NCI-H345 treated with DMSO at 0.1 percent for 48 hours (cell line): Measurements from ENCODE around the gene EPS8L1.
"Not testable (repeated sequence)": the region's sequence is repeated elsewhere in the genome, so short reads cannot be mapped to it uniquely, and the experiment has no call there.

Experiments used
- DNase-seq: peaks from one replicate; lab custom pipeline; 2025; ENCODE audit not compliant: unreplicated experiment; lab: John Stamatoyannopoulos, UW

EPS8L1 gene

DNA sequence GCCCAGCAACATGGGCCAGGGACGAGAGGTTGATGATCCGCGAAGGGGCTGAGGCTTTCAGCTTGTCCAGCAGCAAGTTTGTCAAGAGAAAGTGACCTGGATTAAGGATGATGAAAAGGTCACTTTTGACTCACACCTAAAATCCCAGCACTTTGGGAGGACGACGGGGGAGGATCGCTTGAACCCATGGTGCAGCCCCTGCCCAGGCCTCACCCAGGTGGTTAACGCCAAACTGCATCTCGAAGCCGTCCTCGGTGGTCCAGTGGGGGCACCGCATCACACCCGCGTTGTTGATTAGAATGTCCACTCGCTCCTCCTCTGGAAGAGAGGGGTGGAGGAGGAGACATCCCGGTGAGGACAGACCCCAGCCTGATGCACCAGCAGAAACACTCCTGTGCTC, 27.2 kb upstream of the EPS8L1 start:
- DNase-seq = no peak

DNA sequence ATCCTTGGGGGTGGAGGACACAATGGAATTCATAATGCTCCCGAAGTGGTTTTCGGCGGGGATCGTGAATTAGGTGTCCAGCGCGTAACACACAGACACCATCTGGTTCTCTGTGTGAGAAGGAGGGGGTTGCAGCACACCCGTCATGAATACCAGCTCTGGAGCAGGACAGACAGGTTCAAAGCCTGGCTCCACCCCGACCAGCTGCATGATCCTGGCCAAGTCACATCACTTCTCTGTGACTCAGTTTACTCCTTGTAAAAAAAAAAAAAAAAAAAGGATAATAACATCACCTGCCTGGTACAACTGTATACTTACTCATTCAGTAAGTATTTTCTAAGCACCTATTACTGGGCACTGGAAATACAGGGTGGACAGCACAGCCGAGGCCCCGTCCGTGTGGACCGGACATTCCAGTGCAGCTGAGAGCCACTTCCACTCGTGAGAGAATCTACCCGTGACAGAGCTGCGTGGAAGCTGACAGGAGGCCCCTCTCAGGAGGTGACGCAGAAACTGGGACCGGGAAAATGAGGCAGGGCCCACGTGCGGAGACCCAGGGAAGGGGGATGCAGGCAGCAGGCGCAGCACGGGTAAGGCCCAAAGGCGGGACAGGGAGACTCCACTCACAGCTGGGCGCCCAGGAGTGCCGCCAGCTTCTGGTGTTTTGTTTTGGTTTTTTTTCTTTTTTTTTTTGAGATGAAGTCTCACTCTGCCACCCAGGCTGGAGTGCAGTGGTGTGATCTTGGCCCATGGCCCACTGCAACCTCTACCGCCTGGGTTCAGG, 24.7 kb upstream of the EPS8L1 start:
- DNase-seq = no peak

DNA sequence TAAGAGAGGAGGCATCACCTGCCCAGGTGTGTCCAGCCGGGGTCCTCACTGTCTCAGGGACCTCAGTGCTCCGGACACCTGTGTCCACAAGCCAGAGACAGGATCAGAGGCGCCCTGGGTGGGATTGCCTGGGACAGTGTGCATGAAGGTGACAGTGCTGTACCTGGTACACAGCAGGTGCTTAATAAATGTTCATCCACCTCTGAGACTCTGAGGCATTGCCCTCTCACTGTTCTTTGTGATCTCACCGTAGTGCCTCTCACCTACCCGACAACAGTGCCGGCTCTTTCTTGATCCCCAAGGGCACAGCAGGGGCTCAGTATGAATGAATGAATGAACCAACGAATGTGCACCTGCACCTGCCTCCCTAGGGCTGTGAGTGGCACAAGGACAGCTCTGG, 21.9 kb upstream of the EPS8L1 start:
- DNase-seq = no peak

DNA sequence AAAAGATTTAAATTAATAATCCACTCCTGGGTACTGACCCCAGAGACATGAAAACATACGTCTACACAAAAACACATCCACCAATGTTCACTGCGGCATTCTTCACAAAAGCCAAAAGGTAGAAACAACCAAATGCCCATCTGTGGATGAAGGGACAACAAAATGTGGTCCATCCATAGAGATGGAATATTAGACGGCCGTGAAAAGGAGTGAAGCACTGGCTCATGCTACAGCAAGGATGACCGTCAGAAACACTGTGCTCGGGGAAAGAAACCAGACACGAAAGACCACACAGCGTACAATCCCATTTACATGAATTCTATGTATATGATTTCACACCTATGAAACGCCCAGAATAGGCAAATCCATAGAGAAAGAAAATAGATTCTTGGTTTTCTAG, 18.8 kb upstream of the EPS8L1 start:
- DNase-seq = no peak

DNA sequence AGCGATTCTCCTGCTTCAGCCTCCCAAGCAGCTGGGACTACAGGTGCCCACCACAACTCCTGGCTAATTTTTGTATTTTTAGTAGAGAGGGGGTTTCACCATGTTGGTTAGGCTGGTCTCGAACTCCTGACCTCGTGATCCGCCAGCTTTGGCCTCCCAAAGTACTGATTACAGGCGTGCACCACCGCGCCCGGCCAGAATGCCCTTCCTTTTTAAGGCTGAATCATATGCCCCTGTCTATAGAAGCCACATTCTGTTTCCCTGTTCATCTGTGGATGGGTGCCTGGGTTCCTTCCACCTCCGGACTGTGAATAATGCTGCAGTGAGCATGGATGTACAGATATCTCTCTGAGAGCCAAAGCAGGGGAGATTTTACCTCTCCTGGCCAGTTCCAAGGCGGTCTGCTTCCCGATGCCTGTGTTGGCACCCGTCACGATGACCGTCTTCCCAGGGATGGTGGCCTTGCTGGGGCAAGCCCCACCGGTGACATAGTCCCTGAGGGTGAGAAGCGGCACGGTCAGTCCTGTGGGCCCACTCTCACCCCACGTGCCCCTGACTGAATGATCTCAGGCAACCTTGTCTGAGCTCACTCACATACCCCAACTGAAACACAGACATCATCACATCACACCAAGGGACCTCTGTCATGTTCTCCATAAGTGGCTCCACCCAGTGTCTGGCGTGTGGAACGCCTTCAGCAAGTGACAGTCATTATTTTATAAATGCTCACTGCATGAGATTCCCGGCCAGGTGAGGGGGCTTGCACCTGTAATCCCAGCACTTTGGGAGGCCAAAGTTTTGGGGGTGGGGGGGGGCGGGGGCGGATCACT, 16.7 kb upstream of the EPS8L1 start:
- DNase-seq = no peak

DNA sequence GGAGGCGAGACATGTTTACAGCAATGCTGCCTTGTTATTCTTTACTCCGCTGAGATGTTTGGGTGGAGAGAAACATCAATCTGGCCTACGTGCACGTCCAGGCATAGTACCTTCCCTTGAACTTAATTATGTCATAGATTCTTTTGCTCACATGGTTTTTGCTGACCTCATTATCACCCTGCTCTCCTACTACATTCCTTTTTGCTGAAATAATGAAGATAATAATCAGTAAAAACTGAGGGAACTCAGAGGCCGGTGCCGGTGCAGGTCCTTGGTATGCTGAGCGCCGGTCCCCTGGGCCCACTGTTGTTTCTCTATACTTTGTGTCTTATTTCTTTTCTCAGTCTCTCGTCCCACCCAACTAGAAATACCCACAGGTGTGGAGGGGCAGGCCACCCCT, 15.4 kb upstream of the EPS8L1 start:
- not testable (repeated sequence) for DNase-seq

DNA sequence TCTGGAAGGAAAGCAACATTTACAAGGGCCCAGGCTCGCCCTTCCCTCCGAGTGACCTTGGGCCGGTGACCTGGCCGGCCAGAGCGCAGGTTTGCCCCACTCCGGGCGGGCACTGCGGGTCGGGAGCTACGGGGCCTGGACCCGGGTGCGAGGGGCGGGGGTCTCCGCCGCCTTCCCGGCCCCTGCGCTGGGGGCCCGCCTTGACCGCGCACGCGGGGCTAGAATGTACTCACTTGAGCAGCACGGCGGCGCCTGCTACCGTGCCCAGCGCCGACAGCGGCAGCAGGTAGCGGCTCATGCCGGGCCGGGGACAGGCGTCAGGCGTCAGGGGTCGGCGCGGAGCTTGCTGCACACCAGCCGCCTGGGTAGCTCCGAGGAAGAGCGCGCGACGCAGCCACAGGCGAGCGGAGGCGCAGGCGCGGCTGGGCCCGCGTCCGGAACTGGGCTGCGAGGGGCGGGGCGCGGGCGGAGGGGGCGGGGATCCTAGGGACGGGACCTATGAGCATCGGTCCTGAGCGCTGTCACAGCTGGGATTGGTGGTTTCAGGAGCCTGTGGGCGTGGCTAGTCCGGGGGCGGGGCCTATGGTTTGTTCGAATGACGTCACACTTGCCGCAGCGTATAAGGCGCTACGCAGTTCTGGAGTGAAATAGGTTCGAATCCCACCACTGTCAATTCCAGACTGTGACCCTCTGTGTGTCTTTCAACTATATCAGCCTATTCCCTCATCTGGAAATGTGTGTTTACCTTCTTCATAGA, 12.8 kb upstream of the EPS8L1 start, which contains the start of gene RDH13:
RDH13 (minus strand) TSS at position 414 of the 757 bp plus-strand sequence; CDS start at position 298, 116 bp downstream.
- DNase-seq = peak; percentile 63

DNA sequence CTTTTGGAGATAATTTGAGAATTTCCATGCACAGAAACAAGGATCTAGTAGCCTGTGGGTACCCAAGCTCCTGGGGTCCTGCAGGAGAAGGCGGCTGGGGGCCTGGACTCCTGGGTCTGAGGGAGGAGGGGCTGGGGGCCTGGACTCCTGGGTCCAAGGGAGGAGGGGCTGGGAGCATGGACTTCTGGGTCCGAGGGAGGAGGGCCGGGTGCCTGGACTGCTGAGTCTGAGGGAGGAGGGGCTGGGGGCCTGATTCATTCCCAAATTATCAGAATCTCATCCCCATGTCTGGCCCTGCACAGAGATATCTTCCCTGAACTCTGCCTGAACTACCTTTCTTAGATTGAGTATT, 12.2 kb upstream of the EPS8L1 start:
- DNase-seq = no peak

DNA sequence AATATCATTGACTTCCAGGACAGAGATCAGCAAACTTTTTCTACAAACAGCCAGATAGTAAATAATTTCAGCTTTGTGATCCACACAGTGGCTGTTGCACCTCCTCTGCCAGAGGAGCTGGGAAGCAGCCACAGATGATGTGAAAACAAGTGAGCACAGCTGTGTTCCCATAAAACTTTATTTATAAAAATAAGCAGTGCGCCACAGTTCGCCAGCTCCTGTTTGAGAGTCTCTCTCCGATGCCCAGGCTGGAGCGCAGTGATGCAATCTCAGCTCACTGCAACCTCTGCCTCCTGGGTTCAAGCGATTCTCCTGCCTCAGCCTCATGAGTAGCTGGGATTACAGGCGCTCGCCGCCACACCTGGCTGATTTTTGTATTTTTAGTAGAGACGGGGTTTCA, 10.2 kb upstream of the EPS8L1 start:
- not testable (repeated sequence) for DNase-seq

DNA sequence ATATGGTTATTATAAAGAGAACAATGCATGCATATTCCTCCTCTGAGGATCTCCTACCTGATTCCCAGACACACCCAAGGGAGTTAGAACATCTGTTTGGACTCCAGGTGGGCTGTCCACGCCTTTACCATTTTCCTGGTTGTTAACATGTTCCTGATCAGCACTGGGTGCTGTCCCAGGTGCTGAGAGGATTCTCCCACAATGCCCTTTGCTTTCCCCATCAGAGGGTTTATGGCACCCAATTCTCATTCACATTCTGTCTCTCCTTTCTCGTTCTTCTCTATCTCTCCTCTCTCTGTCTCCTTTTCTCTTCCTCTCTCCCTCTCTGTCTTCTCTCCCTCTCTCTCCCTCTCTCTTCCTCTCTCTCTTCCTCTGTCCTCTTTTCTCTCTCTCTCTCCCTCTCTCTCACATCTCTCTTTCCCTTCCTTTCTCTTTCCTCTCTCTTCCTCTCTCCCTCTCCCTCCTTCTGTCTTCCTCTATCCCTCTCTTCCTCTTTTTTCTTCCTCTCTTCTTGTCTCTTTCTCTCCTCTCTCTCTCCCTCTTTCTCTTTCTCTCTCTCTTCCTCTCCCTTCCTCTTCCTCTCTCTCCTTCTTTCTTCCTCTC, 9.5 kb upstream of the EPS8L1 start:
- DNase-seq = no peak

DNA sequence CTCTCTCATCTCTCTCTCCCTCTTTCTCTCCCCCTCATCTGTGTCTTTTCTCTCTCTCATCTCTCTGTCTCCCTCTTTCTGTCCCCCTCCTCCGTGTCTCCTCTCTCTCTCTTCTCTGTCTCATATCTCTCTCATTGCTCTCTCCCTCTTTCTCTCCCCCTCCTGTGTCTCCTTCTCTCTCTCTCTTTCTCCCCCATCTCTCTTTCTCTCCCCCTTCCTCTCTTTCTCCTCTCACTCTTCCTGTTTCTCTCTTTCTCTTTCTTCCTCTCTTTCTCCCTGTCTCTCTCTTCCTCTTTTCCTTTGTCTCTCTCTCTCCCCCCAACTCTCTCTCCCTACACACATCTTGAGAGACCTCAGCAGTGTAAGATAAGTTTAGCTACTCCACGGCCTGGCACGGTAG, 7.8 kb upstream of the EPS8L1 start:
- DNase-seq = no peak

DNA sequence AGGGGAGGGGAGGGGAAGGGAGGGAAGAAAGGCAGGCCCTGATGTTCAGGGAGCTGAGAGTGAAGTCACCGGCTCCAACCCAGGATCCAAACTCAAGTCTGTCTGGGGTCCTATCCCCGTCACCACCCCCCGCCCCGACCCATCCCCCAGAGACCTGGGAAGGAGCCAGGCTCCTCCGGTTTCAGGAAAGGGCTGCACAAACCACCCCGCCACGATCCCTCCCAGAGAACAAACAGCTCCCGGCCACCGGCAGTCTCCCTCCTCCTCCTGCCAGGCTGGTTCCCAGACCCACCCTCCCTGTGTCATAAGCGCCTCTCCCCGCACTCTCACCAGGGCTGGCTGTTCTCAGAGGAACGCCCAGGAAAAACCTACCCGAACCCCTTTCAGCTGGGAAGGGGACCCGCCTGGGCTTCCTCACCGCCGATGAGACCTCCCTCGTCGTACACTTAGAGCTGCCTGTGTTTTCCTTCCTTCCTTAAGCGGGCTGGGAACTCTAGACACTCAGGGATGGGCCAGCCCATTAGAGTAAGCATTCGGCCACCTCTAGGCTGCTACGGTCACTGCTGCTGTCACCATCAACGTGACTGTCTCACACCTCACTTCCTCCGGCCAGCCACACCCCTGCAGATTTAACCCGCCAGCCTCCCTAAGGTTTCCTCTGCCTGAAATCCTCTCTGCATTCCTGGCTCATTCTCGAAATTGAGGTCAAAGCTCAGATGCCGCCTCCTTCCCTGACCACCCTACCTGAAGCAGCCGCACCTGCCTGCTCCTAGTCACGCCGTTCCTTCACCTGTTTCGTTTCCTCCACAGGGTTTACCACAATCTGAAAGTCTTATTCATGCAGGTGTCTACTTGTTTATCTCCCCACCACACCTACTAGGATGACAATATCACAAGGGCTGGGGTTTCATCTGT, 6.5 kb upstream of the EPS8L1 start:
- DNase-seq = no peak

DNA sequence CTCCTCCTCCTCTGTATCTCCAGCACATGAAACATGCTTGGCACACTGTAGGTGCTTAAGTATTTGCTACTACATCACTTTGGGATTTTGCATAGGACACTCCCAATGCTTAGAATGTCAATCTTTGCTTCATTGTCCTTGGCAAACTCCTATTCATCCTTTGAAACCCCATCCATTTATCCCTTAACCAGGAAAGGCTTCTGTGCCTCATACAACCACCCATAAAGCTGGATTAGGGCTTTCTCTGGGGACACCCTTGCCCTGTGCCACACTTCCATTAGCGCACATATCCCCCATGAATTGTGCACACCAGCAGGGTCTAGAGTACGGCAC, 5.8 kb upstream of the EPS8L1 start:
- no peak for DNase-seq

DNA sequence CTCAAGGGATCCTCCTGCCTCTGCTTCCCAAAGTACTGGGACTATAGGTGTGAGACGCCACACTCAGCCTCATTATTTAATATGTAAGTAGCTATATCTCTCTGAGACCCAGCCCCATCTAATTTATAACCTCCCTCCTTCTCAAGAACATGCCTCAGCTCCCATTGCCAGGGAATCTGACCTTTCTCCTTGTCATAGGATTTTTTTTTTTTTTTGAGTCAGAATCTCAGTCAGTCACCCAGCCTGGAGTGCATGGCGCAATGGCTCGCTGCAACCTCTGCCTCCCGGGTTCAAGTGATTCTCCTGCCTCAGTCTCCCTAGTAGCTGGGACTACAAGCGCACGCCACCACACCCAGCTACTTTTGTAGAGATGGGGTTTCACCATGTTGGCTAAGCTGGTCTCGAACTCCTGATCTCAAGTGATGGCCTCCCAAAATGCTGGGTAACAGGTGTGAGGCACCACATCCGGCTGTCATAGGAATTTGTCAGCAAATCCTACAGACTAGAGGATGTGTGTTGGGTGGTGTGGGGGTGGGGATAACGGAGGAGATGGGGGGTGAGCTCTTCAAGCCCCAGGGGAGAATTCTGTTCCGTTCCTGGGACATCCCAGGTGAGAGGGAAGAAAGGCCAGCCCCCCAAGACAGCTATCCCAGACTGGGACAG, 5.1 kb upstream of the EPS8L1 start:
- no peak for DNase-seq

DNA sequence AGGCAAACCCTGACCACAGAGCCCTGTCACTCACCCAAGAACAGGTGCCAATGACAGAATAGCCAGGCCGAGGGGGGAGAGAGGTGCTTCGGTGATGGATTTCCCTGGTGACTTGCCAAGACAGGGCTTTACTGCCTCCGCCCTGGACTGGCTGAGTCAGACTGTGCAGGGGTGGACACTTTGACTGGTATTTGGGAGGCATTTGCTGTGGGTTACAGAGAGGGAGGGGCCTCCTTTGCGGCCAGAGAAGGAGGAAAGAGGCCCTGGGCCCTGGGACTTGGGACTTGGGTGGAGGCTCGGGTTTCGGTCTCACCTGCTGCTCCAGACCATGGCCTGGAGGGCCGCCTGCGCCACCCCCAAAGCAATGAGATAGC, 4.6 kb upstream of the EPS8L1 start:
- no peak for DNase-seq

DNA sequence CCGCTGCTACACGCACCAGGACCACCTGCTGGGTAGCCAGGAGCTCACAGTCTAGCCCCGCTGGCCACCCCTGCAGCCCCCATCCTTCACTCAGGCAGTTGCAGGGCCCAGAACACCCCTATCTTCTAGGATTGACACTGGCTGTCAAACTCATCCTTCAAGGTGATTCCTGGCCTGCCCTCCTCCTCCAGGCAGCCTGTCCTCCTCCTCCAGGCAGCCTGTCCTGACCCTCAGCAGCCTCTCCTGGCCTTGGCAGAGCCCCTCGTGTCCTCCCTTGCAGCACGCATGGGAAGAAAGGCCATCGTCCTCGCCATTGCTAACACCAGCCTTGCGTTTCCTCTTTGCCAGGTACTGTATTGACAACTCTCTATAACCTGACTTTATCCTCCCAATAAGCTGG, 3.8 kb upstream of the EPS8L1 start:
- DNase-seq = no peak

DNA sequence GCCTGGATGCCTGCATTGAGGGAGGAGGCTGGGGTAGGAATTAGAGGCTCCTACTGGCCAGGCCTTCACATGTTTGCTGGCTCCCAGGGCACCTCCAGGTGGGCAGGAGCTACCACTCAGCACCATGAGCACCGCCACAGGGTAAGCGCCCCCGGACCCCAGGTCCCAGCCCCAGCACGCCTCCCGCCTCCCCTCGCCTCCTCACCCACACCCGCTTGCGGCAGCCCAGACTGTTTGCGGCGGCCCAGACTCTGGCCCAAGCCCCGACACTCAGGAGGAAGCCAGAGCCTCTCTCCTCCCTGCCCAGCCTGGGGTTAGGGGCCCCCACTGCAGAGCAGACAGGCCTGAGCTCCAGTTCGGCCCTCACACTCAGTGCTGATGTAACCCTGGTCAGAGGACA, 652 bp downstream of the EPS8L1 start:
- DNase-seq = no peak

DNA sequence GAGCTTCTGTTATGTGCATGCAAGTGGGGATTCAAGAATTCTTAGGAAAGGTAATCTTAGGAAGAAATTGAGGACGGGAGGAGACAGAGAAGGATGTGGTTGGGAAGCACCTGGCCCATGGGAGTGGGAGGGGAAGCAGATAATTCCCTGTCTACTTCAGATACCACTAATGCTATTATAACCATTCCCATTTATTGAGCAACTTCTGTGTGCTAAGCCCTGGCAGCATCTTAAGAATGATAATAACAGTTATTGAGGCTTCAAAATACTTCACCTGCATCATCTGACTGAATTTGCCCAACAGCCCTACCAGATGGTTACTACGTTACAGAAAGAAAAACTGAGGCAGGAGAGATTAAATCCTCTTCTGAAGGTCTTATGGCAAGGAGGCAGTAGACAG, 1.4 kb downstream of the EPS8L1 start:
- DNase-seq = no peak

DNA sequence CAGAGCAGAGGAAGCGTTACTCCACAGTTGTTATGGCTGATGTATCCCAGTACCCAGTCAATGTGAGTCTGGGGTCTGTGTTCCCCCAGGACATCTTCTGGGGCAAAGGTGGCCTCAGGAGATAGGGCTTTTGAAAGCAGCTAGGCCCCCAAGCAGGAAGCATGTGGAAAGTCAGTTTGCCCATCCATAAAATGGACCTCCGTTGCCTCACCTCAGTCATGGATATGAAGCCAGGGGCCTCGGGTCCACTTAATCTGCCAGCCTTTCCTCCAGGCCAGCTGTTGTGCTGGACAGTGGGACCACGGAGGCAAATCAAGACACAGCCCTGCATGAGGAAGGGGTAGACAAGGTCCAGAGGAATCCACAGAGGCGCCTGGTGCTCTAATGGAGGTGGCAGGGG, 3.3 kb downstream of the EPS8L1 start:
- DNase-seq = no peak
